SK-N-SH (cell line): ENCODE data around the gene KANK3. TPM values are rescaled to one million over a fixed set of nuclear protein-coding genes. Genes with fewer than 3 reads are reported as not detected.
A peak's percentile ranks its signal among the peaks of the same experiment; 100 is the strongest.

Experiments
- CTCF ChIA-PET: fragments of 300-600, 350-600 bp; formaldehyde crosslinking; extraction: SDS; loops from one replicate; lab custom pipeline; 2021; lab: Yijun Ruan, JAX
- POLR2A ChIA-PET: fragments of 350-600 bp; sonication (Branson Sonifier 250); formaldehyde crosslinking; extraction: SDS; loops from one replicate; lab custom pipeline; 2020; ENCODE audit warnings: antibody characterized with exemption, inconsistent platforms; lab: Yijun Ruan, JAX
- DNase-seq: peaks from one replicate; pipeline ENCODE4 v3.0.0; 2012
- H2AFZ ChIP-seq: fragments of 200-600 bp; sonication (generic); 2 replicates; pipeline ENCODE4 v1.8.1; 2016; ENCODE audit warnings: antibody characterized with exemption, mild to moderate bottlenecking, low read depth
- H3F3A ChIP-seq: fragments of 200-600 bp; sonication (generic); replicated peaks from 2 replicates; pipeline ENCODE3; 2016; ENCODE audit warnings: antibody characterized with exemption, mild to moderate bottlenecking; ENCODE audit not compliant: insufficient read depth
- H3K27ac ChIP-seq, 2 experiments: fragments of 200-500 bp in 1 of 2; fragments of 200-600 bp in 1 of 2; sonication (Bioruptor generic) in 1 of 2; sonication (generic), shearing (Covaris generic) in 1 of 2; 2 replicates each; pipeline versions ENCODE4 v1.5.1 to v1.6.1; 2014 to 2016; ENCODE audit warnings: low read depth in 2 of 2, inconsistent platforms in 1 of 2, low read length in 1 of 2, mild to moderate bottlenecking in 1 of 2, mixed read lengths in 1 of 2
- H3K27me3 ChIP-seq: fragments of 200-600 bp; sonication (generic), shearing (Covaris generic); 2 replicates; pipeline ENCODE4 v1.6.1; 2016; ENCODE audit warnings: mixed run types; ENCODE audit not compliant: insufficient read depth
- H3K36me3 ChIP-seq, 2 experiments: fragments of 200-500 bp in 1 of 2; fragments of 200-600 bp in 1 of 2; sonication (Bioruptor generic) in 1 of 2; sonication (generic) in 1 of 2; replicated peaks in 1 of 2; 2 replicates each; pipeline versions ENCODE3 to v1.5.1; 2014 to 2016; ENCODE audit warnings: low read length in 1 of 2, mild to moderate bottlenecking in 1 of 2; ENCODE audit not compliant: insufficient read depth in 2 of 2, control insufficient read depth in 1 of 2
- H3K4me1 ChIP-seq, 2 experiments: fragments of 200-500 bp in 1 of 2; fragments of 200-600 bp in 1 of 2; sonication (Bioruptor generic) in 1 of 2; sonication (generic), shearing (Covaris generic) in 1 of 2; 2 replicates each; pipeline versions ENCODE4 v1.5.1 to v1.6.1; 2014 to 2016; ENCODE audit warnings: low read depth in 1 of 2, low read length in 1 of 2, mixed run types in 1 of 2; ENCODE audit not compliant: insufficient read depth in 2 of 2, control insufficient read depth in 1 of 2
- H3K4me2 ChIP-seq: fragments of 200-600 bp; sonication (generic), shearing (Covaris generic); 2 replicates; pipeline ENCODE4 v1.6.1; 2017; ENCODE audit warnings: mixed run types
- H3K4me3 ChIP-seq, 2 experiments: fragments of 200-500 bp in 1 of 2; fragments of 200-600 bp in 1 of 2; sonication (Bioruptor generic) in 1 of 2; sonication (generic), shearing (Covaris generic) in 1 of 2; 2 replicates each; pipeline versions ENCODE4 v1.5.1 to v1.8.1; 2014 to 2016; ENCODE audit warnings: low read depth in 2 of 2, inconsistent platforms in 1 of 2, low read length in 1 of 2, mild to moderate bottlenecking in 1 of 2, mixed read lengths in 1 of 2, moderate library complexity in 1 of 2
- H3K79me2 ChIP-seq: fragments of 200-600 bp; sonication (generic); 2 replicates; pipeline ENCODE4 v1.8.1; 2017; ENCODE audit warnings: mild to moderate bottlenecking; ENCODE audit not compliant: insufficient read depth
- H3K9ac ChIP-seq: fragments of 200-600 bp; sonication (generic); 2 replicates; pipeline ENCODE4 v1.6.1; 2017; ENCODE audit warnings: mixed run types
- H3K9me2 ChIP-seq: fragments of 200-600 bp; sonication (generic); 2 replicates; pipeline ENCODE4 v1.6.1; 2017; ENCODE audit warnings: mixed run types
- H3K9me3 ChIP-seq: fragments of 200-600 bp; sonication (generic); 2 replicates; pipeline ENCODE4 v1.6.1; 2017; ENCODE audit warnings: mixed run types, mild to moderate bottlenecking, moderate library complexity
- H4K20me1 ChIP-seq: fragments of 200-600 bp; sonication (generic); 2 replicates; pipeline ENCODE4 v1.6.1; 2017; ENCODE audit warnings: mild to moderate bottlenecking, mixed run types; ENCODE audit not compliant: insufficient read depth
- CHD2 ChIP-seq: fragments of 150-350 bp; IDR thresholded peaks from 2 replicates; pipeline ENCODE4 v1.6.1; 2018; ENCODE audit warnings: low read length; ENCODE audit not compliant: partially characterized antibody
- CTCF ChIP-seq: fragments of 200-600 bp; sonication (generic); IDR thresholded peaks from 2 replicates; pipeline ENCODE4 v1.6.1; 2017; ENCODE audit warnings: antibody characterized with exemption, mild to moderate bottlenecking, moderate library complexity
- FOSL2 ChIP-seq: IDR thresholded peaks from 2 replicates; pipeline ENCODE4 v1.4.0; 2012; ENCODE audit warnings: low read depth, mild to moderate bottlenecking, moderate library complexity, borderline replicate concordance
- FOXJ3 ChIP-seq: sonication (generic); formaldehyde crosslinking; IDR thresholded peaks from 2 replicates; pipeline ENCODE4 v1.5.1; 2020; ENCODE audit warnings: mild to moderate bottlenecking, missing genetic modification reagents
- IRF3 ChIP-seq: fragments of 150-350 bp; IDR thresholded peaks from 2 replicates; pipeline ENCODE4 v1.6.1; 2016; ENCODE audit warnings: mild to moderate bottlenecking, low read depth, low read length
- JUND ChIP-seq: IDR thresholded peaks from 2 replicates; pipeline ENCODE4 v1.4.0; 2012
- MAX ChIP-seq: IDR thresholded peaks from 2 replicates; pipeline ENCODE4 v1.4.0; 2012; ENCODE audit warnings: low read depth
- MXI1 ChIP-seq: IDR thresholded peaks from 2 replicates; pipeline ENCODE4 v1.6.1; 2012; ENCODE audit warnings: mild to moderate bottlenecking, low read depth, low read length, improper control_type of control experiment
- PBX3 ChIP-seq: IDR thresholded peaks from 2 replicates; pipeline ENCODE4; 2012
- SMC3 ChIP-seq: IDR thresholded peaks from 2 replicates; pipeline ENCODE4 v1.6.1; 2012; ENCODE audit warnings: low read depth, low read length, improper control_type of control experiment
- YY1 ChIP-seq: IDR thresholded peaks from 2 replicates; pipeline ENCODE4 v1.4.0; 2012; ENCODE audit warnings: low read depth, mild to moderate bottlenecking
- WGBS: methylation state at CpG from one replicate; pipeline ENCODE4 v1.1.6; 2017; ENCODE audit warnings: low lambda C conversion rate; 5-methylcytosine and 5-hydroxymethylcytosine counted together
- polyA plus RNA-seq, 3 experiments: library from polyadenylated mRNA; depleted of rRNA; stranded (reverse); fragments of >200 nt; gene quantifications; 2 replicates each; pipeline ENCODE4 v1.2.3, GENCODE V29; 2012
- TF ChIP-seq, protein P1 (sequence below): fragments of 150-350 bp; IDR thresholded peaks from 2 replicates; pipeline ENCODE4 v1.6.1; 2017; ENCODE audit warnings: antibody characterized with exemption, low read length, low read depth, borderline replicate concordance

KANK3 gene
- polyA plus RNA-seq, 1 of the 3 experiments (the other 2 are of a cell fraction) = 0.51 TPM

DNA sequence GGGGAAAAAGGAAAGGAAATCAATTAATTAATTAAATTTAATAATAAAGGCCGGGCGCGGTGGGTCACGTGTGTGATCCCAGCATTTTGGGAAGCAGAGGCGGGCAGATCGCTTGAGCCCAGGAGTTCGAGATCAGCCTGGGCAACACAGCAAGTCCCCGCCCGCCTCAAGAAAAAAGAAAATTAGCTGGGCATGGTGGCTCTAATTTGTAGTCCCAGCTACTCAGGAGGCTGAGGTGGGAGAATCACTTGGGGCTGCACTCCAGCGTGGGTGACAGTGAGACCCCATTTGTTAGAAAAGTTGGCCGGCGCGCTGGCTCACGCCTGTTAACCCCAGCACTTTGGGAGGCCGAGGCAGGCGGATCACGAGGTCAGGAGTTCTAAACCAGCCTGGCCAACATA lies 34.2 kb downstream of the KANK3 start:
- H3K9ac ChIP-seq = no peak overlapping the region

GRCh38 chr19:8307965-8308866 lies 34.8 kb downstream of the KANK3 start, which contains the start of gene CD320:
TSS of gene CD320 (minus strand) at chr19:8308358. CDS start at chr19:8308290, 68 bp downstream.
- no peaks in the 10 kb centered on the region for H4K20me1 ChIP-seq
- peaks cover 10% of the 10 kb centered on the region; the same call in 1 of the 2 replicates for H3K79me2 ChIP-seq
- H3K27ac ChIP-seq = peak within 1 kb of the TSS; percentile 15 to 63
- no peaks in the 10 kb centered on the region for H3K9me2 ChIP-seq
- peaks cover 4 to 12% of the 10 kb centered on the region in 2 experiments; a peak in 2 of 4 replicates for H3K4me1 ChIP-seq
- H3F3A ChIP-seq = peaks cover 10% of the 10 kb centered on the region
- WGBS = 2% methylated on average over 29 of the region's 63 CpGs
- H3K9ac ChIP-seq = peak within 1 kb of the TSS; percentile 56
- H2AFZ ChIP-seq = peak within 1 kb of the TSS; percentile 69; the same call in 1 of the 2 replicates
- H3K36me3 ChIP-seq = peaks cover 0 to 7% of the 10 kb centered on the region in 2 experiments
- DNase-seq = peak; percentile 97
- H3K27me3 ChIP-seq = no peaks in the 10 kb centered on the region
- ChIA-PET POLR2A (interaction anchor here (0.9 kb wide), 1 partner anchor 13 kb away, joined by 3 read pairs; the partner anchor contains the start of genes NDUFA7 and RPS28), CTCF (interaction anchor here (1.3 to 1.9 kb wide), 2 partner anchors 40 to 45 kb away, joined by 4 read pairs; no protein-coding TSS in a partner anchor)
- no peaks in the 10 kb centered on the region for H3K9me3 ChIP-seq
- peak within 1 kb of the TSS; percentile 57 to 67 for H3K4me3 ChIP-seq
- H3K4me2 ChIP-seq = peak within 1 kb of the TSS; percentile 96
- no peak for TF ChIP-seq CTCF
- no peak for TF ChIP-seq SMC3
- TF ChIP-seq FOXJ3 (CRISPR knock-in tag) = no peak
- peak; percentile 45; the same call in 1 of the 2 replicates for TF ChIP-seq YY1
- no peak for TF ChIP-seq FOSL2
- TF ChIP-seq PBX3 = peak; percentile 96
- peak; percentile 97 for TF ChIP-seq MAX
- peak; percentile 98 for TF ChIP-seq CHD2
- peak; percentile 98 for TF ChIP-seq MXI1
- TF ChIP-seq IRF3 = no peak

More for the DNA sequence above, 34.2 kb downstream of the KANK3 start:
- no peaks in the 10 kb centered on the region for H4K20me1 ChIP-seq
- DNase-seq = no peak
- peak overlapping the region; percentile 96; the same call in 1 of the 2 replicates for H3K4me2 ChIP-seq
- peaks cover 3 to 7% of the 10 kb centered on the region in 2 experiments for H3K36me3 ChIP-seq
- H3F3A ChIP-seq = peaks cover 10% of the 10 kb centered on the region
- TF ChIP-seq CTCF = no peak
- TF ChIP-seq, protein P1, sequence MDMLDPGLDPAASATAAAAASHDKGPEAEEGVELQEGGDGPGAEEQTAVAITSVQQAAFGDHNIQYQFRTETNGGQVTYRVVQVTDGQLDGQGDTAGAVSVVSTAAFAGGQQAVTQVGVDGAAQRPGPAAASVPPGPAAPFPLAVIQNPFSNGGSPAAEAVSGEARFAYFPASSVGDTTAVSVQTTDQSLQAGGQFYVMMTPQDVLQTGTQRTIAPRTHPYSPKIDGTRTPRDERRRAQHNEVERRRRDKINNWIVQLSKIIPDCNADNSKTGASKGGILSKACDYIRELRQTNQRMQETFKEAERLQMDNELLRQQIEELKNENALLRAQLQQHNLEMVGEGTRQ = no peak
- no peak for TF ChIP-seq JUND
- 0 out of 2 replicates have a peak overlapping the region, but pooled peaks have one; percentile 69 for H2AFZ ChIP-seq
- ChIA-PET CTCF (no interaction called here), POLR2A (interaction anchor here (0.9 kb wide), 1 partner anchor 12 kb away, joined by 3 read pairs; the partner anchor contains the start of genes NDUFA7 and RPS28)
- no peaks in the 10 kb centered on the region for H3K27me3 ChIP-seq
- H3K4me1 ChIP-seq = peaks cover 4 to 12% of the 10 kb centered on the region in 2 experiments; a peak in 2 of 4 replicates
- no peaks in the 10 kb centered on the region for H3K9me3 ChIP-seq
- H3K79me2 ChIP-seq = peaks cover 10% of the 10 kb centered on the region; the same call in 1 of the 2 replicates
- 71% methylated on average over 17 of the region's 17 CpGs for WGBS
- no peaks in the 10 kb centered on the region for H3K9me2 ChIP-seq
- peak overlapping the region; percentile 57 to 67 for H3K4me3 ChIP-seq
- no peak overlapping the region; a peak in 2 of 4 replicates for H3K27ac ChIP-seq
